Measurements from ENCODE around the gene AP2A2. TPM values are rescaled to one million over a fixed set of nuclear protein-coding genes. Genes with fewer than 3 reads are reported as not detected.

Gene AP2A2
- total and polyA plus RNA-seq, 8 donors: 15.0 to 350 (median 39.9) TPM

DNA sequence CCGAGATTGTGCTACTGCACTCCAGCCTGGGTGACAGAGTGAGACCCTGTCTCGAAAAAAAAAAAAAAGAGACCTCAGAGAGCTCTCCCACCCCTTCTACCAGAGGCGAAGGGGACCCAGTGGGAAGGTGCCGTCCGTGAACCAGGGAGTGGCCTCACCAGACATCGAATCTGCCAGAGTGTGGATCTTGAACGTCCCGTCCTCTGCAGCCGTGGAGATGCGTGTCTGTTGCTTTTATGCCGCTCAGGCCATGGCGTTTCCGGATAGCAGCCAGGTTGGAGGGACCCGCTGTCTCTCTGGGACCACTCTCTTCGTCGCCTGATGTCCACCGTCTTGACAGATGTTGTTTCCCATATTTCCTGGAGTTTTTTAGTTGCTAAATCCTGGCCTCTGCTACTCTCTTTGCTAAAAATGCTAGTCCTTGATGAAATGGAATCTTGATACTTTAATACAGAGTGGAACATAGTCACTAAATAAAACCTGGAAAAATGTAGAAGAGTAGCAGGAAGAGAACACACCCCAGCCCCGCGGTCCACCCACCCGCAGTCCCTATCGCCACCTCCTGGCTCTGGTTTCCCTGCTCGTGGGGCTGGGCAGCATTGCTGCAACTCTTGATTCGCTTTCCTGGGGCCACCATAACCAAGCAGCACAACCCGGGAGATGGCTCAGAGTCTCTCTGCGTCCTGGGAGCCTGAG, 122.9 kb downstream of the AP2A2 start:
- no peak for DNase-seq
- peaks cover 3 to 28% (median 19%) of the 10 kb centered on the region in 4 donors for H3K4me1 ChIP-seq
- 58 to 73% (median 63%) methylated on average over 25 of the region's 25 CpGs for WGBS, 5 donors
- peaks cover 0 to 65% (median 0%) of the 10 kb centered on the region in 3 donors for H3K27me3 ChIP-seq
- peak overlapping the region in 1 of 5 donors; percentile 20 for H3K27ac ChIP-seq
- intact Hi-C loops (cut with DNase I; ENCODE audit: low total_unique reads): no loop called here
- no peak overlapping the region for H3K4me3 ChIP-seq
- no peaks in the 10 kb centered on the region for H3K36me3 ChIP-seq
- no peaks in the 10 kb centered on the region for H3K9me3 ChIP-seq
- TF ChIP-seq POLR2AphosphoS5 (IDR thresholded peaks at IDR 0.05): no peak
- TF ChIP-seq POLR2A (IDR thresholded peaks at IDR 0.05): no peak
- no peak for TF ChIP-seq EP300 (IDR thresholded peaks at IDR 0.05)
- TF ChIP-seq, protein P1, sequence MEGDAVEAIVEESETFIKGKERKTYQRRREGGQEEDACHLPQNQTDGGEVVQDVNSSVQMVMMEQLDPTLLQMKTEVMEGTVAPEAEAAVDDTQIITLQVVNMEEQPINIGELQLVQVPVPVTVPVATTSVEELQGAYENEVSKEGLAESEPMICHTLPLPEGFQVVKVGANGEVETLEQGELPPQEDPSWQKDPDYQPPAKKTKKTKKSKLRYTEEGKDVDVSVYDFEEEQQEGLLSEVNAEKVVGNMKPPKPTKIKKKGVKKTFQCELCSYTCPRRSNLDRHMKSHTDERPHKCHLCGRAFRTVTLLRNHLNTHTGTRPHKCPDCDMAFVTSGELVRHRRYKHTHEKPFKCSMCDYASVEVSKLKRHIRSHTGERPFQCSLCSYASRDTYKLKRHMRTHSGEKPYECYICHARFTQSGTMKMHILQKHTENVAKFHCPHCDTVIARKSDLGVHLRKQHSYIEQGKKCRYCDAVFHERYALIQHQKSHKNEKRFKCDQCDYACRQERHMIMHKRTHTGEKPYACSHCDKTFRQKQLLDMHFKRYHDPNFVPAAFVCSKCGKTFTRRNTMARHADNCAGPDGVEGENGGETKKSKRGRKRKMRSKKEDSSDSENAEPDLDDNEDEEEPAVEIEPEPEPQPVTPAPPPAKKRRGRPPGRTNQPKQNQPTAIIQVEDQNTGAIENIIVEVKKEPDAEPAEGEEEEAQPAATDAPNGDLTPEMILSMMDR (IDR thresholded peaks at IDR 0.05): no peak

DNA sequence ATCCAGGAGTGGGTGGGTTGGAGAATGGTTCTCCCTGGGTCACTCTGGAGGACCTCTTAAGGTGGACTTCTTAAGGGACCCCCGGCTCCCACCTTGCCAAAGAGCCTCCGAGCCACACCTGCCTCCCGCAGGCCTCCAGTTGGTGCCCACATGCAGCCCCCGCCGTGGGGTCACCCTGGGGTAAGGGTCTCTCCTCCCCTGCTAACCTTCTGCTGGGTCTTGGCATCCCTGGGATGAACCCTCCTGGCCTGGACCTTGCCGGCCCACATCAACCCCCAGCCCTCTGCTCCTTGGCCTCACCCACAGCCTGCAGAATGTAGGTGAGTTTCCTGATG, 123.4 kb downstream of the AP2A2 start:
- Histone ChIP-seq H3K9me3 (no peaks in the 10 kb centered on the region), H3K4me1 (peaks cover 3 to 33% (median 23%) of the 10 kb centered on the region in 4 donors), H3K27ac (peak overlapping the region in 1 of 5 donors; percentile 20), H3K27me3 (peaks cover 0 to 68% (median 3%) of the 10 kb centered on the region in 3 donors), H3K36me3 (no peaks in the 10 kb centered on the region), H3K4me3 (no peak overlapping the region)
- no peak for DNase-seq
- intact Hi-C loops (cut with DNase I; ENCODE audit: low total_unique reads): no loop called here
- WGBS, 5 donors: 76 to 85% (median 80%) methylated on average over 6 of the region's 6 CpGs
- no peak for TF ChIP-seq EP300 (IDR thresholded peaks at IDR 0.05)
- no peak for TF ChIP-seq POLR2AphosphoS5 (IDR thresholded peaks at IDR 0.05)
- TF ChIP-seq POLR2A (IDR thresholded peaks at IDR 0.05): no peak
- TF ChIP-seq, protein P1 (IDR thresholded peaks at IDR 0.05): no peak

DNA sequence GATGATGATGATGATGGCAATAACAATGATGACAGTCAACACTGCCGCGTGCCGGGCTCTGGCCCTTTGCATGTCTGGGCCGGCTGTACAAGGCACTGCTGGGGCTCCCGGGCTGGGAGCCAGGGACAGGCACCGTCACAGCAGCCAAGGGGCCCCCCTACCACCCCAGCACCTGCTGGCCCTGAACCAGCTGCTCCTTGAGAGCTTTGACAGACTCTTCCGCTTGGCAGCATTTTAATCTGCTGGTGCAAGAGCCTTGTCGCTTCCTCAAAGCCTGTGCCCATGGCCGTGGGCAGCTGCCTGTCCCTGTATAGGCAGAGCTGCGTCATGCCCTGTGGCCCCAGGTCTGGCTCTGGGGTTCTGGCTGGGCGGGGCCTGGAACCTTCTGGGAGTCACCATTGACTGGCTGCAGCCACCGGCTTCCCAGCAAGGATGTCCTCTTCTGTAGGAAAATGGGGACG, 123.8 kb downstream of the AP2A2 start:
- TF ChIP-seq POLR2AphosphoS5 (IDR thresholded peaks at IDR 0.05): peak in 1 of 3 donors; percentile 31
- TF ChIP-seq POLR2A (IDR thresholded peaks at IDR 0.05): no peak
- TF ChIP-seq EP300 (IDR thresholded peaks at IDR 0.05): no peak
- TF ChIP-seq, protein P1 (IDR thresholded peaks at IDR 0.05): no peak
- Histone ChIP-seq H3K9me3 (no peaks in the 10 kb centered on the region), H3K36me3 (no peaks in the 10 kb centered on the region), H3K27me3 (peaks cover 0 to 72% (median 7%) of the 10 kb centered on the region in 3 donors), H3K4me3 (no peak overlapping the region), H3K4me1 (peaks cover 3 to 37% (median 28%) of the 10 kb centered on the region in 4 donors), H3K27ac (peak overlapping the region in 1 of 5 donors; percentile 20)
- 28 to 65% (median 42%) methylated on average over 10 to 13 of the region's 13 CpGs for WGBS, 5 donors
- intact Hi-C loops (cut with DNase I; ENCODE audit: low total_unique reads): no loop called here
- peak in 1 of 2 donors; percentile 71 for DNase-seq

DNA sequence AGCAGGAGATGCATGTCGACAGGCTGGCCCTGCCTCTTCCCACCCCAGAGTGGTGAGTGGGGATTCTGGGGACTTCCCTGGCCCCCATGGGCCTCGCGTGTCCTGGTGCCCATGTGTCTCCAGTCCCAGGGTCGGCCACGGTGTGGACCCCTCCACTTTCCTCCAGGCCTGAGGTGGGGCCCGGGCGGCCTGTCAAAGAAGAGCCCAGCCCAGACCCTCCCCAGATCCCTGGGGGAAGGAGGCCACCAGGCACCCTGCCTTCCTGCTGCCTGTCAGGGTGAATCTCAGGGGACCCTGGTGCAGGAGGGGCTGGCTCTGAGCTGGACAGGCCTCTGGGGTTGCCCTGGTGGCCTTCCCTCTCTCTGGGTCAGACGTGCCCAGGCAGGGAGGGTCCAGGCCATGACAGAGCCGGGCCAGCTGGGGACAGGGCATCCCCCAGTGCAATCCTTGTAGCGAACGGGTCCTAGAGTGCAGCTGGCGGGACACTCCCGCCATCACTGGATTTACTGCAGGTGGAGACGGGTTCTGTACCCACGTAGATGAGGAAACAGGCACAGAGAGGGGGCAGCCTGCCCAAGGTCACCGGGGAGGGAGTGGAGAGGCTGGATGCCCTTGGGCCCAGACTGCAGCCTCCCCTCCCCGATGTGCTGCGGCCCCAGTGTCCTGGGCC, 124.4 kb downstream of the AP2A2 start:
- WGBS, 5 donors: 63 to 72% (median 68%) methylated on average over 13 to 18 of the region's 18 CpGs
- H3K9me3 ChIP-seq: no peaks in the 10 kb centered on the region
- H3K27ac ChIP-seq: peak overlapping the region in 1 of 5 donors; percentile 6
- H3K27me3 ChIP-seq: peaks cover 0 to 78% (median 8%) of the 10 kb centered on the region in 3 donors
- intact Hi-C loops (cut with DNase I; ENCODE audit: low total_unique reads): loop anchor here (5.0 kb wide), 1 partner anchor 203 kb away; no protein-coding TSS in a partner anchor
- no peak for DNase-seq
- peaks cover 3 to 42% (median 30%) of the 10 kb centered on the region in 4 donors for H3K4me1 ChIP-seq
- TF ChIP-seq POLR2AphosphoS5 (IDR thresholded peaks at IDR 0.05) (no peak), POLR2A (IDR thresholded peaks at IDR 0.05) (no peak), EP300 (IDR thresholded peaks at IDR 0.05) (no peak)
- TF ChIP-seq, protein P1 (IDR thresholded peaks at IDR 0.05): no peak
- no peak overlapping the region for H3K4me3 ChIP-seq
- no peaks in the 10 kb centered on the region for H3K36me3 ChIP-seq

Measured in stomach (tissue), 9 donors.